Loucy (cell line): ENCODE results near the gene TDRD1.

Source experiments
- H2AFZ ChIP-seq: fragments of 200-600 bp; sonication (generic); 2 replicates; pipeline ENCODE4 v1.6.0; 2016; ENCODE audit warnings: antibody characterized with exemption, mild to moderate bottlenecking, low read length, moderate library complexity
- H3F3A ChIP-seq: fragments of 200-600 bp; 2 replicates; pipeline ENCODE4 v1.6.0; 2016; ENCODE audit warnings: antibody characterized with exemption, low read depth, mild to moderate bottlenecking
- H3K27me3 ChIP-seq: fragments of 200-600 bp; sonication (generic); 2 replicates; pipeline ENCODE4 v1.6.1; 2014; ENCODE audit warnings: low read length, mild to moderate bottlenecking; ENCODE audit not compliant: insufficient read depth, poor library complexity, severe bottlenecking
- H3K36me3 ChIP-seq: fragments of 200-600 bp; sonication (generic); 2 replicates; pipeline ENCODE4 v1.6.1; 2016; ENCODE audit warnings: low read length; ENCODE audit not compliant: insufficient read depth
- H3K4me1 ChIP-seq: fragments of 200-600 bp; sonication (generic); 2 replicates; pipeline ENCODE4 v1.5.1; 2014; ENCODE audit warnings: low read length, mild to moderate bottlenecking; ENCODE audit not compliant: insufficient read depth, poor library complexity, severe bottlenecking
- H3K4me2 ChIP-seq: fragments of 200-600 bp; sonication (generic); 2 replicates; pipeline ENCODE4 v1.6.0; 2014; ENCODE audit warnings: antibody characterized with exemption, low read length, low read depth, mild to moderate bottlenecking; ENCODE audit not compliant: poor library complexity, severe bottlenecking
- H3K4me3 ChIP-seq: fragments of 200-600 bp; sonication (generic); 2 replicates; pipeline ENCODE4 v1.5.1; 2014; ENCODE audit warnings: low read length, mild to moderate bottlenecking, mixed read lengths; ENCODE audit not compliant: poor library complexity, severe bottlenecking
- H3K79me2 ChIP-seq: fragments of 200-600 bp; sonication (generic); 2 replicates; pipeline ENCODE4 v1.6.1; 2014; ENCODE audit warnings: low read length; ENCODE audit not compliant: insufficient read depth
- H3K9ac ChIP-seq: fragments of 200-600 bp; sonication (generic); 2 replicates; pipeline ENCODE4 v1.6.0; 2014; ENCODE audit warnings: mild to moderate bottlenecking, low read depth, low read length, moderate library complexity; ENCODE audit not compliant: poor library complexity, severe bottlenecking
- H3K9me2 ChIP-seq: fragments of 200-600 bp; sonication (generic); replicated peaks from 2 replicates; pipeline ENCODE4 v1.6.1; 2016; ENCODE audit warnings: low read depth, low read length, mixed read lengths
- H3K9me3 ChIP-seq: fragments of 200-600 bp; sonication (generic); 2 replicates; pipeline ENCODE4 v1.6.1; 2014; ENCODE audit warnings: mild to moderate bottlenecking, antibody characterized with exemption, low read length, low read depth; ENCODE audit not compliant: insufficient read depth
- H4K20me1 ChIP-seq: fragments of 200-600 bp; sonication (generic); 2 replicates; pipeline ENCODE4 v1.6.0; 2014; ENCODE audit warnings: antibody characterized with exemption, low read length, mild to moderate bottlenecking; ENCODE audit not compliant: insufficient read depth, poor library complexity, severe bottlenecking
- CTCF ChIP-seq: fragments of 200-600 bp; sonication (generic); conservative IDR thresholded peaks from 2 replicates; pipeline ENCODE4 v1.5.1; 2014; ENCODE audit warnings: mild to moderate bottlenecking, antibody characterized with exemption, low read length
- EZH2phosphoT487 ChIP-seq: fragments of 200-600 bp; IDR thresholded peaks from 2 replicates; pipeline ENCODE4 v1.6.1; 2018; ENCODE audit warnings: antibody characterized with exemption, mild to moderate bottlenecking, moderate library complexity, borderline replicate concordance

Gene TDRD1

GRCh38 chr10:114179148-114179547 lies at the start of gene TDRD1:
Gene TDRD1 (plus strand): TSS chr10:114179353. CDS start chr10:114187832, 8,479 bp downstream.
- H3K9ac ChIP-seq: no peak within 1 kb of the TSS
- peaks cover 4% of the 10 kb centered on the region for H3K27me3 ChIP-seq
- no peaks in the 10 kb centered on the region for H3F3A ChIP-seq
- H4K20me1 ChIP-seq: no peaks in the 10 kb centered on the region
- H3K36me3 ChIP-seq: no peaks in the 10 kb centered on the region
- no peaks in the 10 kb centered on the region for H3K9me3 ChIP-seq
- TF ChIP-seq CTCF: no peak
- no peak for TF ChIP-seq EZH2phosphoT487
- H3K79me2 ChIP-seq: peaks cover 4% of the 10 kb centered on the region; the same call in 1 of the 2 replicates
- H3K4me3 ChIP-seq: no peak within 1 kb of the TSS
- H3K4me2 ChIP-seq: no peak within 1 kb of the TSS
- no peak within 1 kb of the TSS for H2AFZ ChIP-seq
- no peaks in the 10 kb centered on the region for H3K9me2 ChIP-seq
- peaks cover 5% of the 10 kb centered on the region for H3K4me1 ChIP-seq

DNA sequence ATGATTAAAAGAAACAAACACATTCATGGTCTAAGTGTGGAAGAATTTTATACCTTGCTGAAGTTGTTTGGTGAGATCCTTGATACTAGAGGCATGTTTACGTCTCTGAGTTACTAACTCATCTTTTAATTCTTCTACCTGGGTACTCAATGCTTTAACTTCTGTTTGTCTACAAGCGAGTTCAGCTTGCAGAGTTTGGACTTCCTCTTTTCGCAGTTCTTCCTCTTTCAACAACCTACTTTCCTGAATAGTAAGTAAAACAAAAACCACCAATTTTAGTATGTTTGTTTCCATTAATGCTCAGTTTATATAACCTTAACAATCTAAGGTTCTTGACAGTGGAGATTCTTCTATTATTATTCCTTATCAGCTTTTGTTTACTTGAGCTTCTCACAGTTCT lies 48.1 kb upstream of the TDRD1 start:
- no peaks in the 10 kb centered on the region for H3K9me2 ChIP-seq
- H3K9ac ChIP-seq: no peak overlapping the region
- H3K4me3 ChIP-seq: no peak overlapping the region
- H3K4me2 ChIP-seq: no peak overlapping the region
- no peak for TF ChIP-seq EZH2phosphoT487
- H3K9me3 ChIP-seq: no peaks in the 10 kb centered on the region
- H3K79me2 ChIP-seq: no peaks in the 10 kb centered on the region
- no peaks in the 10 kb centered on the region for H3F3A ChIP-seq
- H4K20me1 ChIP-seq: no peaks in the 10 kb centered on the region
- peaks cover 79% of the 10 kb centered on the region for H3K36me3 ChIP-seq
- no peaks in the 10 kb centered on the region for H3K4me1 ChIP-seq
- no peaks in the 10 kb centered on the region for H3K27me3 ChIP-seq
- no peak overlapping the region for H2AFZ ChIP-seq

GRCh38 chr10:114135476-114135875 lies 43.7 kb upstream of the TDRD1 start:
- Histone ChIP-seq H3K9me3 (no peaks in the 10 kb centered on the region), H3F3A (no peaks in the 10 kb centered on the region), H4K20me1 (no peaks in the 10 kb centered on the region), H2AFZ (no peak overlapping the region), H3K4me2 (no peak overlapping the region), H3K27me3 (no peaks in the 10 kb centered on the region), H3K79me2 (no peaks in the 10 kb centered on the region), H3K9me2 (no peaks in the 10 kb centered on the region), H3K4me1 (no peaks in the 10 kb centered on the region), H3K36me3 (peaks cover 71% of the 10 kb centered on the region), H3K4me3 (no peak overlapping the region), H3K9ac (no peak overlapping the region)
- no peak for TF ChIP-seq EZH2phosphoT487
- TF ChIP-seq CTCF: no peak

DNA sequence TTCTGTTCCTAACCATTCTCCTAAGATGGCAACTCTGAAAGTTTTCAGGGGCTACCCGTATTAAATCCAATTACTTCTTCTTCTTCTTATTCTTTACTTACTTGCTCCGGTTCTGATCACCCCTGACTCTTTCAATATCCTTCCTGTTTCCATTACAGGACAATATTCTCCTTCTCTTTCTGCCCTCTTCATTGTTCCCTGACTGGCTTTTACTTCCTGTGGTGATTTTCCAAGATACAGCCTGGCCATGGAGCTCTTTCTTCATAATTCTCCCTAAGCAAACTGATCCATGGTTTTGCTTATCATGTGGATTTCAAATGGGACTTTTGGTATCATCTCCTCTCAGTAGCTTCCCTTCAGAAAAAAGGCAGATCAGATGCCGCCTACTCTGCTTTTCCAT lies 40.6 kb upstream of the TDRD1 start:
- Histone ChIP-seq H3K36me3 (peaks cover 70% of the 10 kb centered on the region; the same call in 1 of the 2 replicates), H3K27me3 (no peaks in the 10 kb centered on the region), H3K4me3 (no peak overlapping the region), H3K4me2 (no peak overlapping the region), H4K20me1 (no peaks in the 10 kb centered on the region), H3K9ac (no peak overlapping the region), H2AFZ (no peak overlapping the region), H3K79me2 (no peaks in the 10 kb centered on the region), H3K9me3 (no peaks in the 10 kb centered on the region), H3F3A (no peaks in the 10 kb centered on the region), H3K9me2 (no peaks in the 10 kb centered on the region), H3K4me1 (no peaks in the 10 kb centered on the region)
- TF ChIP-seq EZH2phosphoT487 (no peak), CTCF (no peak)
